OCI-LY3 (cell line): ENCODE results near the gene CYGB.

Experiments used
- H2AFZ ChIP-seq: fragments of 200-600, 300-600 bp; shearing (Covaris generic); 2 replicates; pipeline ENCODE4 v1.6.0; 2014; ENCODE audit warnings: antibody characterized with exemption, low read depth, low read length
- H3K27ac ChIP-seq: fragments of 200-600, 300-600 bp; sonication (generic); 2 replicates; pipeline ENCODE4 v1.5.1; 2014; ENCODE audit warnings: mild to moderate bottlenecking, low read length, moderate library complexity, mixed read lengths
- H3K27me3 ChIP-seq: fragments of 200-600, 300-600 bp; sonication (generic); 2 replicates; pipeline ENCODE4 v1.6.1; 2014; ENCODE audit warnings: low read depth, low read length, mixed read lengths
- H3K36me3 ChIP-seq: fragments of 200-600, 300-600 bp; sonication (generic); replicated peaks from 2 replicates; pipeline ENCODE3; 2014; ENCODE audit warnings: low read depth, low read length, mixed read lengths
- H3K4me1 ChIP-seq: fragments of 300-600, 200-600 bp; sonication (generic); 2 replicates; pipeline ENCODE4 v1.6.1; 2014; ENCODE audit warnings: low read length, mixed read lengths
- H3K4me2 ChIP-seq: fragments of 200-600, 300-600 bp; sonication (generic); 2 replicates; pipeline ENCODE4 v1.6.1; 2014; ENCODE audit warnings: low read length, mixed read lengths
- H3K4me3 ChIP-seq: fragments of 300-600, 200-600 bp; sonication (generic); 2 replicates; pipeline ENCODE4 v1.5.1; 2014; ENCODE audit warnings: antibody characterized with exemption, mild to moderate bottlenecking, low read length, moderate library complexity
- H3K79me2 ChIP-seq: fragments of 300-600, 200-600 bp; shearing (Covaris generic); 2 replicates; pipeline ENCODE4 v1.6.1; 2014; ENCODE audit warnings: mild to moderate bottlenecking, low read length, mixed read lengths
- H3K9ac ChIP-seq: fragments of 300-600, 200-600 bp; shearing (Covaris generic); 2 replicates; pipeline ENCODE4 v1.6.0; 2014; ENCODE audit warnings: mild to moderate bottlenecking, low read length, moderate library complexity
- H3K9me3 ChIP-seq: fragments of 200-600, 300-600 bp; shearing (Covaris generic); 2 replicates; pipeline ENCODE4 v1.6.1; 2014; ENCODE audit warnings: low read length, mixed read lengths; ENCODE audit not compliant: insufficient read depth
- H4K20me1 ChIP-seq: fragments of 200-600, 300-600 bp; sonication (generic); 2 replicates; pipeline ENCODE4 v1.6.1; 2016; ENCODE audit warnings: low read length, mixed read lengths; ENCODE audit not compliant: insufficient read depth
- CTCF ChIP-seq: fragments of 200-600, 300-600 bp; sonication (generic); IDR thresholded peaks from 2 replicates; pipeline ENCODE4 v1.5.1; 2014; ENCODE audit warnings: antibody characterized with exemption, low read length, low read depth
- EZH2phosphoT487 ChIP-seq: fragments of 200-600 bp; shearing (Covaris generic); IDR thresholded peaks from 2 replicates; pipeline ENCODE4 v1.6.1; 2018; ENCODE audit warnings: antibody characterized with exemption, mixed run types, low read depth

Gene CYGB

GRCh38 chr17:76506408-76507345 is 30.8 kb downstream of the CYGB start:
- Histone ChIP-seq H3K4me2 (peak overlapping the region; percentile 69), H3K27ac (no peak overlapping the region), H2AFZ (peak overlapping the region; percentile 92), H3K4me1 (peaks cover 15% of the 10 kb centered on the region), H3K79me2 (no peaks in the 10 kb centered on the region), H3K9me3 (no peaks in the 10 kb centered on the region), H4K20me1 (no peaks in the 10 kb centered on the region), H3K9ac (peak overlapping the region; percentile 37; the same call in 1 of the 2 replicates), H3K4me3 (peak overlapping the region; percentile 50), H3K36me3 (no peaks in the 10 kb centered on the region), H3K27me3 (no peaks in the 10 kb centered on the region)
- TF ChIP-seq CTCF (peak; percentile 89), EZH2phosphoT487 (no peak)

GRCh38 chr17:76504117-76504516 is 33.4 kb downstream of the CYGB start:
- peaks cover 4% of the 10 kb centered on the region for H3K36me3 ChIP-seq
- no peak overlapping the region for H3K4me3 ChIP-seq
- H3K27me3 ChIP-seq: no peaks in the 10 kb centered on the region
- 0 out of 2 replicates have a peak, but pooled peaks have one; percentile 13 for TF ChIP-seq CTCF
- no peak for TF ChIP-seq EZH2phosphoT487
- H4K20me1 ChIP-seq: no peaks in the 10 kb centered on the region
- no peak overlapping the region for H3K9ac ChIP-seq
- H2AFZ ChIP-seq: no peak overlapping the region
- no peak overlapping the region for H3K4me2 ChIP-seq
- no peaks in the 10 kb centered on the region for H3K9me3 ChIP-seq
- H3K4me1 ChIP-seq: peaks cover 26% of the 10 kb centered on the region
- peaks cover 20% of the 10 kb centered on the region for H3K79me2 ChIP-seq
- no peak overlapping the region for H3K27ac ChIP-seq

GRCh38 chr17:76502341-76503211 is 34.9 kb downstream of the CYGB start:
- no peaks in the 10 kb centered on the region for H4K20me1 ChIP-seq
- H2AFZ ChIP-seq: no peak overlapping the region
- no peak for TF ChIP-seq EZH2phosphoT487
- TF ChIP-seq CTCF: no peak
- peaks cover 41% of the 10 kb centered on the region for H3K4me1 ChIP-seq
- H3K79me2 ChIP-seq: peaks cover 35% of the 10 kb centered on the region
- H3K9ac ChIP-seq: no peak overlapping the region
- no peak overlapping the region for H3K4me3 ChIP-seq
- H3K27ac ChIP-seq: no peak overlapping the region
- H3K4me2 ChIP-seq: no peak overlapping the region
- peaks cover 9% of the 10 kb centered on the region for H3K36me3 ChIP-seq
- no peaks in the 10 kb centered on the region for H3K9me3 ChIP-seq
- no peaks in the 10 kb centered on the region for H3K27me3 ChIP-seq
